SU-DHL-6 (cell line): ENCODE results near the gene PYY.

Experiments
- H2AFZ ChIP-seq: fragments of 200-600 bp; sonication (generic); 2 replicates; pipeline ENCODE4 v1.6.1; 2014; ENCODE audit warnings: low read depth, mild to moderate bottlenecking, moderate library complexity, mixed read lengths, antibody characterized with exemption, low read length; ENCODE audit not compliant: severe bottlenecking
- H3F3A ChIP-seq: fragments of 200-600 bp; shearing (Covaris generic); 2 replicates; pipeline ENCODE4 v1.6.0; 2016; ENCODE audit warnings: antibody characterized with exemption, mild to moderate bottlenecking; ENCODE audit not compliant: insufficient read depth
- H3K27ac ChIP-seq: fragments of 200-600 bp; sonication (generic); 2 replicates; pipeline ENCODE4 v1.5.1; 2016; ENCODE audit warnings: low read depth, mild to moderate bottlenecking, low read length, moderate library complexity, mixed read lengths
- H3K27me3 ChIP-seq: fragments of 200-600 bp; sonication (generic), shearing (Covaris generic); 2 replicates; pipeline ENCODE4 v1.6.0; 2014; ENCODE audit warnings: mild to moderate bottlenecking, low read length
- H3K36me3 ChIP-seq: fragments of 200-600 bp; sonication (generic); 2 replicates; pipeline ENCODE4 v1.6.1; 2014; ENCODE audit warnings: mild to moderate bottlenecking, low read length, mixed read lengths
- H3K4me2 ChIP-seq: fragments of 300-600, 200-600 bp; shearing (Covaris generic), sonication (generic); 2 replicates; pipeline ENCODE4 v1.6.0; 2014; ENCODE audit warnings: low read length, low read depth, mild to moderate bottlenecking; ENCODE audit not compliant: poor library complexity, severe bottlenecking
- H3K4me3 ChIP-seq: fragments of 200-600 bp; sonication (generic); 2 replicates; pipeline ENCODE4 v1.5.1; 2014; ENCODE audit warnings: antibody characterized with exemption, low read length, mild to moderate bottlenecking, mixed read lengths; ENCODE audit not compliant: insufficient read depth, poor library complexity, severe bottlenecking
- H3K79me2 ChIP-seq: fragments of 200-600 bp; sonication (generic); 2 replicates; pipeline ENCODE4 v1.6.1; 2014; ENCODE audit warnings: mild to moderate bottlenecking, low read length, moderate library complexity; ENCODE audit not compliant: insufficient read depth
- H3K9ac ChIP-seq: fragments of 200-600 bp; sonication (generic); 2 replicates; pipeline ENCODE4 v1.7.0; 2014; ENCODE audit warnings: mild to moderate bottlenecking, low read length
- H3K9me2 ChIP-seq: fragments of 200-600 bp; sonication (generic); replicated peaks from 2 replicates; pipeline ENCODE4 v1.6.1; 2014; ENCODE audit warnings: low read length; ENCODE audit not compliant: insufficient read depth
- H3K9me3 ChIP-seq: fragments of 200-600 bp; sonication (generic); 2 replicates; pipeline ENCODE4 v1.6.1; 2014; ENCODE audit warnings: low read length, mixed read lengths; ENCODE audit not compliant: insufficient read depth
- H4K20me1 ChIP-seq: fragments of 200-600 bp; sonication (generic); 2 replicates; pipeline ENCODE4 v1.6.1; 2014; ENCODE audit warnings: low read depth, mild to moderate bottlenecking, antibody characterized with exemption, low read length, moderate library complexity, mixed read lengths
- EZH2phosphoT487 ChIP-seq: fragments of 200-600 bp; sonication (generic), shearing (Covaris generic); conservative IDR thresholded peaks from 2 replicates; pipeline ENCODE4 v1.6.1; 2018; ENCODE audit warnings: mild to moderate bottlenecking, antibody characterized with exemption, low read length, moderate library complexity, mixed read lengths
- TF ChIP-seq, protein P1 (sequence below): fragments of 200-600 bp; sonication (generic); IDR thresholded peaks from one replicate; pipeline ENCODE4 v1.5.1; 2017; ENCODE audit warnings: antibody characterized with exemption, mild to moderate bottlenecking, low read length, moderate library complexity; ENCODE audit not compliant: insufficient read depth, poor library complexity, severe bottlenecking

The PYY gene

DNA sequence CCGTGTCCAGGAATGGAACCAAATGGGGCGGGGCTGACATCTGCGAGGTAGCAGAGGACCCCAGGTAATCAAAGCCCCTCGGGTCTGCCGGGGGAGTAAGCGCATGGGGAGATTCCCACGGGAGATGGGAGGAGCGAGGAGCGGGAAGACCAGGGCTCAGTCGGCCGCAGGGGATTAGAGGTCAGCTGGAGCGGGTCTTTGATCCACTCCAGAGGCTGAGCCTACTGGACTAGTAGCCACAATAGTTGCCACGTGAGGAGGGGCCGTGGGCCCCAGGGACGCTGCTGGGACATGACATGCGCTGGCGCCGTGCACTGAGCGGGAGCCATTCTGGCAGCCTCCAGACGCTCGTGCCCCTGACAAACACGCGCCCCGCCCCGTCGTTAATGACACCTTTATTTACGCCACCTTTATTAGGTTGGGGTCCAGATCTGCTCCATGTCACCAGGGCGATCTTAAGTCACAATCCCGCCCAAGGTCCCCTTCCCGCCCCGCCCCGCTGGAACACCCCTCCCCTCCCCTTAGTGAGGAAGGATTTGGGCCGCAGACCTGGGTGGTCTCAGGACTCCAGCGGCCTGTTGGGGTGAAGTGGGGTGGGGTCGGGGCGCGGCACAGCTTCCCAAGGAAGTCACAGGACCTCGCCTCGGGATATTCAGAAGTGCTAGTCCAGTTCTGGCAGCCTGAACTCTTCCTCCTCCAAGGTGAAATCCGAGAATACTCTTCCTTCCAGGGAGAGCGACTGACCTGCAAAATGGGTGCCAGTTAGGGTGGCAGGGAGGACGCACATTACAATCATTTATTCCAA, 26.5 kb downstream of the PYY start:
- H3K36me3 ChIP-seq = no peaks in the 10 kb centered on the region
- H3K4me2 ChIP-seq = no peak overlapping the region
- no peak overlapping the region for H3K9ac ChIP-seq
- no peaks in the 10 kb centered on the region for H3F3A ChIP-seq
- H3K9me3 ChIP-seq = no peaks in the 10 kb centered on the region
- H3K27ac ChIP-seq = no peak overlapping the region
- H2AFZ ChIP-seq = no peak overlapping the region
- H4K20me1 ChIP-seq = no peaks in the 10 kb centered on the region
- no peak overlapping the region for H3K4me3 ChIP-seq
- no peaks in the 10 kb centered on the region for H3K9me2 ChIP-seq
- H3K27me3 ChIP-seq = no peaks in the 10 kb centered on the region
- TF ChIP-seq EZH2phosphoT487 = no peak
- TF ChIP-seq, protein P1, sequence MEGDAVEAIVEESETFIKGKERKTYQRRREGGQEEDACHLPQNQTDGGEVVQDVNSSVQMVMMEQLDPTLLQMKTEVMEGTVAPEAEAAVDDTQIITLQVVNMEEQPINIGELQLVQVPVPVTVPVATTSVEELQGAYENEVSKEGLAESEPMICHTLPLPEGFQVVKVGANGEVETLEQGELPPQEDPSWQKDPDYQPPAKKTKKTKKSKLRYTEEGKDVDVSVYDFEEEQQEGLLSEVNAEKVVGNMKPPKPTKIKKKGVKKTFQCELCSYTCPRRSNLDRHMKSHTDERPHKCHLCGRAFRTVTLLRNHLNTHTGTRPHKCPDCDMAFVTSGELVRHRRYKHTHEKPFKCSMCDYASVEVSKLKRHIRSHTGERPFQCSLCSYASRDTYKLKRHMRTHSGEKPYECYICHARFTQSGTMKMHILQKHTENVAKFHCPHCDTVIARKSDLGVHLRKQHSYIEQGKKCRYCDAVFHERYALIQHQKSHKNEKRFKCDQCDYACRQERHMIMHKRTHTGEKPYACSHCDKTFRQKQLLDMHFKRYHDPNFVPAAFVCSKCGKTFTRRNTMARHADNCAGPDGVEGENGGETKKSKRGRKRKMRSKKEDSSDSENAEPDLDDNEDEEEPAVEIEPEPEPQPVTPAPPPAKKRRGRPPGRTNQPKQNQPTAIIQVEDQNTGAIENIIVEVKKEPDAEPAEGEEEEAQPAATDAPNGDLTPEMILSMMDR = no peak
- H3K79me2 ChIP-seq = no peaks in the 10 kb centered on the region

DNA sequence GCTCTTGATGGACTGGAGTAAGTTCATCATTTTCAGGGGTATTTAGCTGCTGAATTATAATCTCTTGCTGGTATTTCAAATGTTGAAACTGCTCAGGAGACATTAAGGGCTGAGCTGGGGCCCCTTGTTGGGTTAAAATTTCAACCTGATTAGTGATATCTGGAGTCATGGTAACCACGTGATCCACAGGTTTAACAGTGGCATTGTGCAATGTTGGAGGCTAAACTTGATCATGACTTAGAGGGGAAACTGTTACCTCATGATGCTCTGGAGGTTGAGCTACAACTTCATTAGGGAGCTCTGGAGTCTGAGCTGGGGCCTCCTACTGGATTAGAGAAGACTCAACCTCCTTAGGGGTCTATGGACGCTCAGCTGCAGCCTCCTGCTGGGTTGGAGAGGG, 29.2 kb downstream of the PYY start:
- Histone ChIP-seq H2AFZ (no peak overlapping the region), H3K4me3 (no peak overlapping the region), H3K36me3 (no peaks in the 10 kb centered on the region), H3K9me3 (no peaks in the 10 kb centered on the region), H3K79me2 (no peaks in the 10 kb centered on the region), H3K4me2 (no peak overlapping the region), H3K27ac (no peak overlapping the region), H3K9me2 (no peaks in the 10 kb centered on the region), H3F3A (no peaks in the 10 kb centered on the region), H4K20me1 (no peaks in the 10 kb centered on the region), H3K27me3 (no peaks in the 10 kb centered on the region), H3K9ac (no peak overlapping the region)
- TF ChIP-seq EZH2phosphoT487 = no peak
- TF ChIP-seq, protein P1 = no peak

DNA sequence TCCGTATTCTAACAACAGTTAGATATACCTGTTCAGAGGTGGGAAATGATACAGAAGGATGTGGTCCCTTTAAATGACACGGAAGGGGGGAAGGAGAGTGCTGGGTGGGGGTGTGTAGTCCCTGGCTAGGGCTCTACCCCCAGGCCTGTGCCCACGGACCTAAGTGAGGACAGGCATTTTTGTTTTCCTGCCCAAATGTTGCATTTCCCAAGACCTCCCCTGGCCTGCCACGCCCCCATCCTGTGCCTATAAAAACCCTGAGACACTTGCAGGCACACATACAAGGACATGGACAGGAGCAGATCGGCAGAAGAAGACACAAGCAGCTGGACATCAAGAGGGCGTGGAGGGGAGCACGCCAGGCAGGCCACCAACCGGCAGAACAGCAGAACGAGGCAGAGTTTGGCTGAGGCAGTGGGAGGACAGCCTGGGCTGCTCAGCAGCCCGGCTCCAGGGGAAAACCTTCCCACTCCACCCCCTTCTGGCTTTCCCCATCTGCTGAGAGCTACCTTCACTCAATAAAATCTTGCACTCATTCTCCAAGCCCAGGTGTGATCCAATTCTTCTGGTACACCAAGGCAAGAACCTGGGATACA, 33.1 kb downstream of the PYY start:
- H3K4me3 ChIP-seq = no peak overlapping the region
- H3K27ac ChIP-seq = no peak overlapping the region
- TF ChIP-seq, protein P1 = no peak
- no peak for TF ChIP-seq EZH2phosphoT487
- H4K20me1 ChIP-seq = no peaks in the 10 kb centered on the region
- no peaks in the 10 kb centered on the region for H3K36me3 ChIP-seq
- H3K9me2 ChIP-seq = no peaks in the 10 kb centered on the region
- no peak overlapping the region for H2AFZ ChIP-seq
- no peak overlapping the region for H3K9ac ChIP-seq
- no peaks in the 10 kb centered on the region for H3K9me3 ChIP-seq
- no peaks in the 10 kb centered on the region for H3K27me3 ChIP-seq
- no peaks in the 10 kb centered on the region for H3F3A ChIP-seq
- no peak overlapping the region for H3K4me2 ChIP-seq
- H3K79me2 ChIP-seq = no peaks in the 10 kb centered on the region
